ENCODE measurements around the gene PGAP6.
"Not testable (repeated sequence)": the region's sequence is repeated elsewhere in the genome, so short reads cannot be mapped to it uniquely, and the experiment has no call there.

PGAP6 gene

DNA sequence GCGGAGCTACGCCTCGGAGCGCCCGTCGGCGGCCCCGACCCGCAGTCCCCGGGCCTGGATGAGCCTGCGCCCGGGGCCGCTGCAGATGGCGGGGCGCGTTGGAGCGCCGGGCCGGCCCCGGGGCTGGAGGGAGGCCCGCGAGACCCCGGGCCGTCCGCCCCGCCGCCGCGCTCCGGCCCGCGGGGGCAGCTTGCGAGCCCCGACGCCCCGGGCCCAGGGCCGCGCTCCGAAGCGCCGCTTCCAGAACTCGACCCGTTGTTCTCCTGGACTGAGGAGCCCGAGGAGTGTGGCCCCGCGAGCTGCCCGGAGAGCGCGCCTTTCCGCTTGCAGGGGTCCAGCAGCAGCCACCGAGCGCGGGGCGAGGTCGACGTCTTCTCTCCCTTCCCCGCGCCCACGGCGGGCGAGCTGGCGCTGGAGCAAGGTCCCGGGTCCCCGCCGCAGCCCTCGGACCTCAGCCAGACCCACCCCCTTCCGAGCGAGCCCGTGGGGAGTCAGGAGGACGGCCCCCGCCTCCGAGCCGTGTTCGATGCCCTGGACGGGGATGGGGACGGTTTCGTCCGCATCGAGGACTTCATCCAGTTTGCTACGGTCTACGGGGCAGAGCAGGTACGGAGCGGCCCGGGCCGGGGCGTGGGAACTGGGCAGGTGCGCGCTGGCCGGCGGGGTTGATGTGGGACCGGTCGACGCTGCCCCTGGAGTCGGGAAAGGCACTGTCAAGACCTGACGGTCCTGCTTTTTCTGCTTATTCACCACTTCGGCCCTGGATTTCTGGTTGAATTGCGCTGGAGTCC, 44.5 kb upstream of the PGAP6 start:
- no peak for TF ChIP-seq BHLHE40 (IDR thresholded peaks at IDR 0.05; ENCODE audit: borderline replicate concordance)
- TF ChIP-seq HDGF (IDR thresholded peaks at IDR 0.05; ENCODE audit: borderline replicate concordance): no peak
- TF ChIP-seq PKNOX1 (IDR thresholded peaks at IDR 0.05): no peak
- 0 out of 2 replicates have a peak, but pooled peaks have one; percentile 25 for TF ChIP-seq CTBP1 (IDR thresholded peaks at IDR 0.05; ENCODE audit: borderline replicate concordance)
- TF ChIP-seq ZNF384 (IDR thresholded peaks at IDR 0.05): no peak
- TF ChIP-seq L3MBTL2 (conservative IDR thresholded peaks at IDR 0.05): peak; percentile 16; the same call in 1 of the 2 replicates
- ChIA-PET CTCF (interaction anchor here (1.3 kb wide), 1 partner anchor 61 kb away, joined by 3 read pairs; no protein-coding TSS in a partner anchor), POLR2A (interaction anchor here (0.9 to 1.4 kb wide), 4 partner anchors 25 to 76 kb away, joined by 3 to 6 read pairs (median 4); partner anchors contain the start of gene DECR2)
- DNase-seq (ENCODE audit: extremely low spot score): no peak

DNA sequence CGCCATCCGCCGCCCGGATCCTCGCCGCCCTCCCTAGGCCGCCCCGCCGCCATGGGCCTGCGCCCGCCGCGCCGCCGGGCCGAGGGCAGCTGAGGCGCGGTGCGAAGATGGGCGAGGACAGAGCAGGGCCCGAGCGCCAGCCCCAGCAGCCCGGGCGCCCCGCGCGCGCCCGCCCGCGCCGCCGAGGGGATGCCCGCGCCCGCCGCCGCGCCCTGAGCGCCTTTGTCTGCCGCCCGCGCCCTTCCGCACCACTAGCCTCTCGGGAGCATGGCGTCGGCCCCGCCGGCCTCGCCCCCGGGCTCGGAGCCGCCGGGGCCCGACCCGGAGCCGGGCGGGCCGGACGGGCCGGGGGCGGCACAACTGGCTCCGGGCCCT, 43.9 kb upstream of the PGAP6 start:
- TF ChIP-seq FOXM1 (IDR thresholded peaks at IDR 0.05; ENCODE audit: borderline replicate concordance) (no peak), ARNT (IDR thresholded peaks at IDR 0.05) (no peak), ZNF384 (IDR thresholded peaks at IDR 0.05) (no peak)
- CTCF ChIA-PET: interaction anchor here (1.3 kb wide), 1 partner anchor 62 kb away, joined by 3 read pairs; no protein-coding TSS in a partner anchor
- peak; percentile 28 for DNase-seq (ENCODE audit: extremely low spot score)
- POLR2A ChIA-PET: interaction anchor here (0.7 to 1.4 kb wide), 7 partner anchors 13 to 59 kb away, joined by 3 to 6 read pairs (median 3); partner anchors contain the start of gene DECR2

- peak; percentile 88 for DNase-seq (ENCODE audit: extremely low spot score)
- TF ChIP-seq LEF1 (IDR thresholded peaks at IDR 0.05; ENCODE audit: borderline replicate concordance) (no peak), L3MBTL2 (conservative IDR thresholded peaks at IDR 0.05) (peak; percentile 83)
- ChIA-PET CTCF (interaction anchor here (1.3 kb wide), 1 partner anchor 62 kb away, joined by 3 read pairs; no protein-coding TSS in a partner anchor), POLR2A (interaction anchor here (0.7 to 1.4 kb wide), 6 partner anchors 11 to 59 kb away, joined by 3 to 6 read pairs (median 3); partner anchors contain the start of gene DECR2)
Observed at GRCh38 chr16:425082-425718, 43.4 kb upstream of the PGAP6 start, which contains the start of gene RAB11FIP3. Gene RAB11FIP3 (plus strand): TSS chr16:425649. CDS start chr16:426007, 358 bp downstream.

- POLR2A ChIA-PET: interaction anchor here (0.7 to 1.4 kb wide), 5 partner anchors 12 to 60 kb away, joined by 3 to 6 read pairs (median 3); partner anchors contain the start of gene DECR2
- DNase-seq (ENCODE audit: extremely low spot score): no peak
- no peak for TF ChIP-seq FOXK2 (IDR thresholded peaks at IDR 0.05)
- TF ChIP-seq CTBP1 (IDR thresholded peaks at IDR 0.05; ENCODE audit: borderline replicate concordance): no peak
- no peak for TF ChIP-seq NFRKB (IDR thresholded peaks at IDR 0.05)
- no peak for TF ChIP-seq PKNOX1 (IDR thresholded peaks at IDR 0.05)
- TF ChIP-seq FOXM1 (IDR thresholded peaks at IDR 0.05; ENCODE audit: borderline replicate concordance): no peak
- no peak for TF ChIP-seq SUZ12 (IDR thresholded peaks at IDR 0.05)
- no peak for TF ChIP-seq FOXA1 (IDR thresholded peaks at IDR 0.05)
- no peak for TF ChIP-seq ARNT (IDR thresholded peaks at IDR 0.05)
- no peak for TF ChIP-seq SP1 (IDR thresholded peaks at IDR 0.05)
- TF ChIP-seq LEF1 (IDR thresholded peaks at IDR 0.05; ENCODE audit: borderline replicate concordance): no peak
- no peak for TF ChIP-seq HDGF (IDR thresholded peaks at IDR 0.05; ENCODE audit: borderline replicate concordance)
- TF ChIP-seq ELF4 (IDR thresholded peaks at IDR 0.05): no peak
- TF ChIP-seq L3MBTL2 (conservative IDR thresholded peaks at IDR 0.05): no peak
- no peak for TF ChIP-seq ZNF384 (IDR thresholded peaks at IDR 0.05)
- no peak for TF ChIP-seq TARDBP (IDR thresholded peaks at IDR 0.05)
- TF ChIP-seq BHLHE40 (IDR thresholded peaks at IDR 0.05; ENCODE audit: borderline replicate concordance): no peak
- CTCF ChIA-PET: interaction anchor here (1.3 kb wide), 1 partner anchor 63 kb away, joined by 3 read pairs; no protein-coding TSS in a partner anchor
Observed at GRCh38 chr16:424623-425081, 42.9 kb upstream of the PGAP6 start.

DNA sequence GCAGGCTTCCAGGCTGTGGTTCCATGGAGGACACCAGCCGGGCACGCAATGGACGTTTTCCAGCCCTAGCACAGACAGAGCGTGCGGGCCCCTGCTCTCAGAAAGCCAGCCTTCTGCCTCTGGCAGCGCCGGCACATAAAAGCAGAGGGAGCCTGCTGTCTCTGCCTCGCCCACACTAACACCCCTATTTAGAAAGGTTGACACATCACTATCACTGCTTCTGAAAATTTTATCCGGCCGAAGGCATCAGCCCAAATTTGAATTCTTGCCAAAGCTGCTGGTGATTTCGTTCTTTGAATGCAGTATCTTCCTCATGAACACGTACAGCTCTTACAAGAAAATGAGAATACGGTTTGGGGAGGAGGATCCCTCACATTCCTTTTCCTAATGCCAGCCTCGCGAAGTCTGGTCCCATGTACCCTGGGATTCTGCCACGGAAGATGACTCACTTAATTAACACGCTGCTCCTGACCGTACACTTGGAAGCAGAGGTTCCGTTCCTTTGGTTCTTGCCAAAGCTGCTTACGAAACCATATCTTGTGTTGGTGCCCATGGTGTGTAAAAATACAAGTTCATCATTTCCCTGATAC, 42.4 kb upstream of the PGAP6 start:
- CTCF ChIA-PET: no interaction called here
- no peak for DNase-seq (ENCODE audit: extremely low spot score)
- POLR2A ChIA-PET: interaction anchor here (1.0 kb wide), 1 partner anchor 26 kb away, joined by 5 read pairs; no protein-coding TSS in a partner anchor
- no peak for TF ChIP-seq ARNT (IDR thresholded peaks at IDR 0.05)
- no peak for TF ChIP-seq TARDBP (IDR thresholded peaks at IDR 0.05)
- TF ChIP-seq BHLHE40 (IDR thresholded peaks at IDR 0.05; ENCODE audit: borderline replicate concordance): no peak
- TF ChIP-seq FOXA1 (IDR thresholded peaks at IDR 0.05): no peak
- TF ChIP-seq HDGF (IDR thresholded peaks at IDR 0.05; ENCODE audit: borderline replicate concordance): no peak
- TF ChIP-seq FOXM1 (IDR thresholded peaks at IDR 0.05; ENCODE audit: borderline replicate concordance): no peak
- no peak for TF ChIP-seq NFRKB (IDR thresholded peaks at IDR 0.05)
- no peak for TF ChIP-seq SUZ12 (IDR thresholded peaks at IDR 0.05)
- no peak for TF ChIP-seq FOXK2 (IDR thresholded peaks at IDR 0.05)
- no peak for TF ChIP-seq L3MBTL2 (conservative IDR thresholded peaks at IDR 0.05)
- no peak for TF ChIP-seq SP1 (IDR thresholded peaks at IDR 0.05)
- no peak for TF ChIP-seq ELF4 (IDR thresholded peaks at IDR 0.05)
- TF ChIP-seq ZNF384 (IDR thresholded peaks at IDR 0.05): no peak
- TF ChIP-seq PKNOX1 (IDR thresholded peaks at IDR 0.05): no peak
- no peak for TF ChIP-seq CTBP1 (IDR thresholded peaks at IDR 0.05; ENCODE audit: borderline replicate concordance)
- no peak for TF ChIP-seq LEF1 (IDR thresholded peaks at IDR 0.05; ENCODE audit: borderline replicate concordance)

- POLR2A ChIA-PET; DNase-seq (ENCODE audit: extremely low spot score): not testable (repeated sequence)
- CTCF ChIA-PET: interaction anchor here (0.7 kb wide), 1 partner anchor 272 kb away, joined by 7 read pairs; no protein-coding TSS in a partner anchor
Observed at GRCh38 chr16:422179-422578, 40.4 kb upstream of the PGAP6 start.

- CTCF ChIA-PET; DNase-seq (ENCODE audit: extremely low spot score); POLR2A ChIA-PET: not testable (repeated sequence)
Observed at GRCh38 chr16:415170-415498, 33.4 kb upstream of the PGAP6 start.
